Measurements from ENCODE around the gene TP53AIP1.

Gene TP53AIP1

GRCh38 chr11:128946648-128947047 lies 4.0 kb upstream of the TP53AIP1 start:
- Histone ChIP-seq H3K27me3 (replicated peaks; ENCODE audit: control insufficient read depth, insufficient read depth, low read length, poor library complexity, severe bottlenecking) (no peaks in the 10 kb centered on the region), H3K4me3 (ENCODE audit: insufficient read depth, low read depth, low read length, poor library complexity, severe bottlenecking) (no peak overlapping the region), H3K27ac (ENCODE audit: insufficient read depth, low read length, poor library complexity, severe bottlenecking) (no peak overlapping the region), H3K4me1 (ENCODE audit: control insufficient read depth, insufficient read depth, low read length, poor library complexity, severe bottlenecking) (no peaks in the 10 kb centered on the region), H3K9me3 (ENCODE audit: control insufficient read depth, low read length) (no peaks in the 10 kb centered on the region), H3K36me3 (ENCODE audit: control insufficient read depth, insufficient read depth, low read length) (no peaks in the 10 kb centered on the region)
- no peak for DNase-seq

- DNase-seq, result no peak
- H3K27me3 ChIP-seq (replicated peaks; ENCODE audit: control insufficient read depth, insufficient read depth, low read length, poor library complexity, severe bottlenecking), result no peaks in the 10 kb centered on the region
- H3K4me1 ChIP-seq (ENCODE audit: control insufficient read depth, insufficient read depth, low read length, poor library complexity, severe bottlenecking), result no peaks in the 10 kb centered on the region
- H3K27ac ChIP-seq (ENCODE audit: insufficient read depth, low read length, poor library complexity, severe bottlenecking), result no peak overlapping the region
- H3K36me3 ChIP-seq (ENCODE audit: control insufficient read depth, insufficient read depth, low read length), result no peaks in the 10 kb centered on the region
- no peaks in the 10 kb centered on the region for H3K9me3 ChIP-seq (ENCODE audit: control insufficient read depth, low read length)
- H3K4me3 ChIP-seq (ENCODE audit: insufficient read depth, low read depth, low read length, poor library complexity, severe bottlenecking), result no peak overlapping the region
These were observed 831 bp upstream of the TP53AIP1 start for GRCh38 chr11:128943428-128943976.

- H3K4me3 ChIP-seq (ENCODE audit: insufficient read depth, low read depth, low read length, poor library complexity, severe bottlenecking), result no peak overlapping the region
- no peaks in the 10 kb centered on the region for H3K4me1 ChIP-seq (ENCODE audit: control insufficient read depth, insufficient read depth, low read length, poor library complexity, severe bottlenecking)
- no peak for DNase-seq
- no peaks in the 10 kb centered on the region for H3K9me3 ChIP-seq (ENCODE audit: control insufficient read depth, low read length)
- H3K27me3 ChIP-seq (replicated peaks; ENCODE audit: control insufficient read depth, insufficient read depth, low read length, poor library complexity, severe bottlenecking), result no peaks in the 10 kb centered on the region
- H3K27ac ChIP-seq (ENCODE audit: insufficient read depth, low read length, poor library complexity, severe bottlenecking), result no peak overlapping the region
- no peaks in the 10 kb centered on the region for H3K36me3 ChIP-seq (ENCODE audit: control insufficient read depth, insufficient read depth, low read length)
These were observed 429 bp downstream of the TP53AIP1 start for GRCh38 chr11:128942272-128942612.

- H3K27me3 ChIP-seq (replicated peaks; ENCODE audit: control insufficient read depth, insufficient read depth, low read length, poor library complexity, severe bottlenecking), result no peaks in the 10 kb centered on the region
- no peaks in the 10 kb centered on the region for H3K36me3 ChIP-seq (ENCODE audit: control insufficient read depth, insufficient read depth, low read length)
- H3K27ac ChIP-seq (ENCODE audit: insufficient read depth, low read length, poor library complexity, severe bottlenecking), result no peak overlapping the region
- H3K4me3 ChIP-seq (ENCODE audit: insufficient read depth, low read depth, low read length, poor library complexity, severe bottlenecking), result no peak overlapping the region
- no peaks in the 10 kb centered on the region for H3K4me1 ChIP-seq (ENCODE audit: control insufficient read depth, insufficient read depth, low read length, poor library complexity, severe bottlenecking)
- no peak for DNase-seq
- no peaks in the 10 kb centered on the region for H3K9me3 ChIP-seq (ENCODE audit: control insufficient read depth, low read length)
These were observed 949 bp downstream of the TP53AIP1 start for GRCh38 chr11:128941573-128942271.

- Histone ChIP-seq H3K27ac (ENCODE audit: insufficient read depth, low read length, poor library complexity, severe bottlenecking) (no peak overlapping the region), H3K4me3 (ENCODE audit: insufficient read depth, low read depth, low read length, poor library complexity, severe bottlenecking) (no peak overlapping the region), H3K4me1 (ENCODE audit: control insufficient read depth, insufficient read depth, low read length, poor library complexity, severe bottlenecking) (no peaks in the 10 kb centered on the region), H3K36me3 (ENCODE audit: control insufficient read depth, insufficient read depth, low read length) (no peaks in the 10 kb centered on the region), H3K27me3 (replicated peaks; ENCODE audit: control insufficient read depth, insufficient read depth, low read length, poor library complexity, severe bottlenecking) (no peaks in the 10 kb centered on the region), H3K9me3 (ENCODE audit: control insufficient read depth, low read length) (no peaks in the 10 kb centered on the region)
- DNase-seq, result no peak
These were observed 1.6 kb downstream of the TP53AIP1 start for GRCh38 chr11:128941110-128941509.

GRCh38 chr11:128940603-128941002 lies 2.1 kb downstream of the TP53AIP1 start:
- no peaks in the 10 kb centered on the region for H3K9me3 ChIP-seq (ENCODE audit: control insufficient read depth, low read length)
- H3K27me3 ChIP-seq (replicated peaks; ENCODE audit: control insufficient read depth, insufficient read depth, low read length, poor library complexity, severe bottlenecking), result no peaks in the 10 kb centered on the region
- no peaks in the 10 kb centered on the region for H3K4me1 ChIP-seq (ENCODE audit: control insufficient read depth, insufficient read depth, low read length, poor library complexity, severe bottlenecking)
- no peak overlapping the region for H3K4me3 ChIP-seq (ENCODE audit: insufficient read depth, low read depth, low read length, poor library complexity, severe bottlenecking)
- no peak overlapping the region for H3K27ac ChIP-seq (ENCODE audit: insufficient read depth, low read length, poor library complexity, severe bottlenecking)
- no peak for DNase-seq
- H3K36me3 ChIP-seq (ENCODE audit: control insufficient read depth, insufficient read depth, low read length), result no peaks in the 10 kb centered on the region

- Histone ChIP-seq H3K4me3 (ENCODE audit: insufficient read depth, low read depth, low read length, poor library complexity, severe bottlenecking) (no peak overlapping the region), H3K36me3 (ENCODE audit: control insufficient read depth, insufficient read depth, low read length) (no peaks in the 10 kb centered on the region), H3K4me1 (ENCODE audit: control insufficient read depth, insufficient read depth, low read length, poor library complexity, severe bottlenecking) (no peaks in the 10 kb centered on the region), H3K27me3 (replicated peaks; ENCODE audit: control insufficient read depth, insufficient read depth, low read length, poor library complexity, severe bottlenecking) (no peaks in the 10 kb centered on the region), H3K27ac (ENCODE audit: insufficient read depth, low read length, poor library complexity, severe bottlenecking) (no peak overlapping the region), H3K9me3 (ENCODE audit: control insufficient read depth, low read length) (no peaks in the 10 kb centered on the region)
- no peak for DNase-seq
These were observed 2.5 kb downstream of the TP53AIP1 start for GRCh38 chr11:128940156-128940555.

- H3K4me3 ChIP-seq (ENCODE audit: insufficient read depth, low read depth, low read length, poor library complexity, severe bottlenecking), result no peak overlapping the region
- no peaks in the 10 kb centered on the region for H3K36me3 ChIP-seq (ENCODE audit: control insufficient read depth, insufficient read depth, low read length)
- H3K4me1 ChIP-seq (ENCODE audit: control insufficient read depth, insufficient read depth, low read length, poor library complexity, severe bottlenecking), result no peaks in the 10 kb centered on the region
- H3K27ac ChIP-seq (ENCODE audit: insufficient read depth, low read length, poor library complexity, severe bottlenecking), result no peak overlapping the region
- H3K27me3 ChIP-seq (replicated peaks; ENCODE audit: control insufficient read depth, insufficient read depth, low read length, poor library complexity, severe bottlenecking), result no peaks in the 10 kb centered on the region
- DNase-seq, result no peak
- H3K9me3 ChIP-seq (ENCODE audit: control insufficient read depth, low read length), result no peaks in the 10 kb centered on the region
These were observed 3.1 kb downstream of the TP53AIP1 start for GRCh38 chr11:128939591-128939990.

GRCh38 chr11:128938156-128938885 lies 4.3 kb downstream of the TP53AIP1 start:
- H3K27me3 ChIP-seq (replicated peaks; ENCODE audit: control insufficient read depth, insufficient read depth, low read length, poor library complexity, severe bottlenecking), result no peaks in the 10 kb centered on the region
- H3K36me3 ChIP-seq (ENCODE audit: control insufficient read depth, insufficient read depth, low read length), result no peaks in the 10 kb centered on the region
- no peak overlapping the region for H3K27ac ChIP-seq (ENCODE audit: insufficient read depth, low read length, poor library complexity, severe bottlenecking)
- no peak overlapping the region for H3K4me3 ChIP-seq (ENCODE audit: insufficient read depth, low read depth, low read length, poor library complexity, severe bottlenecking)
- H3K9me3 ChIP-seq (ENCODE audit: control insufficient read depth, low read length), result no peaks in the 10 kb centered on the region
- DNase-seq, result no peak
- H3K4me1 ChIP-seq (ENCODE audit: control insufficient read depth, insufficient read depth, low read length, poor library complexity, severe bottlenecking), result no peaks in the 10 kb centered on the region

- H3K27ac ChIP-seq (ENCODE audit: insufficient read depth, low read length, poor library complexity, severe bottlenecking), result no peak overlapping the region
- no peaks in the 10 kb centered on the region for H3K9me3 ChIP-seq (ENCODE audit: control insufficient read depth, low read length)
- H3K27me3 ChIP-seq (replicated peaks; ENCODE audit: control insufficient read depth, insufficient read depth, low read length, poor library complexity, severe bottlenecking), result no peaks in the 10 kb centered on the region
- no peak overlapping the region for H3K4me3 ChIP-seq (ENCODE audit: insufficient read depth, low read depth, low read length, poor library complexity, severe bottlenecking)
- no peak for DNase-seq
- no peaks in the 10 kb centered on the region for H3K4me1 ChIP-seq (ENCODE audit: control insufficient read depth, insufficient read depth, low read length, poor library complexity, severe bottlenecking)
- H3K36me3 ChIP-seq (ENCODE audit: control insufficient read depth, insufficient read depth, low read length), result no peaks in the 10 kb centered on the region
These were observed 5.2 kb downstream of the TP53AIP1 start for GRCh38 chr11:128937480-128937879.
